Osteoblast (primary cell): ENCODE data around the gene MGAT4B. TPM values are rescaled to one million over a fixed set of nuclear protein-coding genes. Genes with fewer than 3 reads are reported as not detected.

ENCODE experiments used
- DNase-seq: peaks from one replicate; pipeline ENCODE4 v3.0.0; 2011; ENCODE audit warnings: low spot score, mixed read lengths; ENCODE audit not compliant: insufficient read length; ENCODE audit errors: missing footprints
- H2AFZ ChIP-seq: 2 replicates; pipeline ENCODE4 v1.6.0; 2011; ENCODE audit warnings: mild to moderate bottlenecking, low read length
- H3K27ac ChIP-seq: 2 replicates; pipeline ENCODE4 v1.5.1; 2011; ENCODE audit warnings: mild to moderate bottlenecking, low read depth, low read length, moderate library complexity
- H3K27me3 ChIP-seq: 2 replicates; pipeline ENCODE4 v1.6.0; 2012; ENCODE audit warnings: mild to moderate bottlenecking, control low read depth, inconsistent platforms, low read length, moderate library complexity; ENCODE audit not compliant: insufficient read depth
- H3K36me3 ChIP-seq: 2 replicates; pipeline ENCODE4 v1.5.1; 2011; ENCODE audit warnings: mild to moderate bottlenecking, low read length, control low read depth, moderate library complexity; ENCODE audit not compliant: insufficient read depth
- H3K4me1 ChIP-seq: 2 replicates; pipeline ENCODE4 v1.5.1; 2011; ENCODE audit warnings: mild to moderate bottlenecking, low read length, control low read depth, moderate library complexity; ENCODE audit not compliant: insufficient read depth
- H3K4me2 ChIP-seq: 2 replicates; pipeline ENCODE4 v1.6.0; 2011; ENCODE audit warnings: mild to moderate bottlenecking, low read length; ENCODE audit not compliant: insufficient read depth
- H3K4me3 ChIP-seq: fragments of 200-600 bp; sonication (generic); 3 replicates; pipeline ENCODE4 v1.5.1; 2012; ENCODE audit warnings: mild to moderate bottlenecking, low read length, inconsistent platforms; ENCODE audit not compliant: insufficient read depth
- H3K79me2 ChIP-seq: 2 replicates; pipeline ENCODE4 v1.6.0; 2012; ENCODE audit warnings: mild to moderate bottlenecking, low read length, control low read depth, inconsistent platforms; ENCODE audit not compliant: insufficient read depth
- H3K9me3 ChIP-seq: 2 replicates; pipeline ENCODE4 v1.5.1; 2011; ENCODE audit warnings: low read depth, low read length, control low read depth
- H4K20me1 ChIP-seq: 2 replicates; pipeline ENCODE4 v1.6.0; 2012; ENCODE audit warnings: mild to moderate bottlenecking, low read length, control low read depth; ENCODE audit not compliant: insufficient read depth
- CTCF ChIP-seq: IDR thresholded peaks from 2 replicates; pipeline ENCODE4 v1.5.1; 2011; ENCODE audit warnings: mild to moderate bottlenecking, low read depth, low read length, moderate library complexity; ENCODE audit errors: extremely low read depth
- total RNA-seq: library from RNA; depleted of rRNA; stranded (reverse); fragments of >200 nt; gene quantifications from 2 replicates; pipeline ENCODE4 v1.2.3, GENCODE V29; 2012

MGAT4B gene
- total RNA-seq, 1 donor, result 95.9 TPM

DNA sequence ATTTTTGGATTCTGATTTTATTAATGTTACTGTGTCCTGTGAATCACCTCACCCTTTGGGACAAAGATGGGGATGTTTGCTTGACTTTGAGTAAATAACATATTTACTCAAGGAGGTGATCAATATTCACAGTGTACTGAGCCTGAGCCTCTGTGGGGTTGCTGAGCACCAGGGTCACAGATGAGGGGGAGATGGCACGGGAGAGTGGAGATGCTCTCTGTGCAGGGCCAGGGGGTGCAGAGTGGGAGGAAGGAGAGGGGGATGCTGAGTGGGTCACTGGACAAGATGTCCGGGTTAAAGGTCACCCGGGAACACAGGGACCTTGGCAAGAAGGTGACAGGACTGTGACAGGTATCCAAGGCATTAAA lies 18.1 kb upstream of the MGAT4B start:
- Histone ChIP-seq H3K9me3 (no peaks in the 10 kb centered on the region), H3K79me2 (peaks cover 83% of the 10 kb centered on the region), H2AFZ (no peak overlapping the region), H3K4me2 (no peak overlapping the region), H3K27me3 (no peaks in the 10 kb centered on the region), H3K4me1 (peaks cover 22% of the 10 kb centered on the region), H3K27ac (no peak overlapping the region), H4K20me1 (peaks cover 71% of the 10 kb centered on the region), H3K36me3 (peaks cover 67% of the 10 kb centered on the region), H3K4me3 (no peak overlapping the region)
- no peak for TF ChIP-seq CTCF
- DNase-seq, result no peak

DNA sequence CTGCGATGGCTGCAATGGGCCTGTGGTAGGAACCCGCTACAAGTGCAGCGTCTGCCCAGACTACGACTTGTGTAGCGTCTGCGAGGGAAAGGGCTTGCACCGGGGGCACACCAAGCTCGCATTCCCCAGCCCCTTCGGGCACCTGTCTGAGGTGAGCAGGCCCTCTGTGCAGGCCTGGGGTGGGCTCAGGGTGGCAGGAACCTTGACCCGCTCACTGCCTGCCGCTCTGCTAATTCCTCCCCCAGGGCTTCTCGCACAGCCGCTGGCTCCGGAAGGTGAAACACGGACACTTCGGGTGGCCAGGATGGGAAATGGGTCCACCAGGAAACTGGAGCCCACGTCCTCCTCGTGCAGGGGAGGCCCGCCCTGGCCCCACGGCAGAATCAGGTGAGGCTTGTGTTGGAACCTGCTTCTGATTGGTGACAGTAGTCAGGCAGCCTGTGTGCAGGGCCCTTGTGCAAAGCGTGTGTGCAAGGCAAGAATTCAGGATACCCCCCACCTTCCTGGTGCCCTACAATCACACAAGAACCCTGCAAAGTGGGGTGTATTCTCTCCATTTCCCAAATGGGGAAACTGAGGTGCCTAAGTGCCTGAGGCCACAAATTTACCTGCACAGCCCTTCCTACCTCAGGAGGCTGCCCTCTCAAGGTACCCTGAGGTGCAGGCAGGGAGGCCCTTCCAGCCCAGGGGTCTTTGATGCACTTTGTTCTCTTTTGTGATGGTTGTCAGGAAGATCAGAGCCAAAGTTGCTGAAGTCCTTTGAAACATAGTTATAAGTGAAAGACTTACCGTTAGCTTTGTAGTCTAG lies 17.5 kb upstream of the MGAT4B start:
- peaks cover 79% of the 10 kb centered on the region for H3K79me2 ChIP-seq
- H3K36me3 ChIP-seq, result peaks cover 61% of the 10 kb centered on the region
- H3K4me1 ChIP-seq, result peaks cover 28% of the 10 kb centered on the region
- no peak overlapping the region for H3K4me3 ChIP-seq
- peaks cover 65% of the 10 kb centered on the region for H4K20me1 ChIP-seq
- no peak overlapping the region for H2AFZ ChIP-seq
- no peak overlapping the region for H3K4me2 ChIP-seq
- no peaks in the 10 kb centered on the region for H3K27me3 ChIP-seq
- H3K27ac ChIP-seq, result no peak overlapping the region
- DNase-seq, result peak; percentile 53
- H3K9me3 ChIP-seq, result no peaks in the 10 kb centered on the region
- no peak for TF ChIP-seq CTCF

DNA sequence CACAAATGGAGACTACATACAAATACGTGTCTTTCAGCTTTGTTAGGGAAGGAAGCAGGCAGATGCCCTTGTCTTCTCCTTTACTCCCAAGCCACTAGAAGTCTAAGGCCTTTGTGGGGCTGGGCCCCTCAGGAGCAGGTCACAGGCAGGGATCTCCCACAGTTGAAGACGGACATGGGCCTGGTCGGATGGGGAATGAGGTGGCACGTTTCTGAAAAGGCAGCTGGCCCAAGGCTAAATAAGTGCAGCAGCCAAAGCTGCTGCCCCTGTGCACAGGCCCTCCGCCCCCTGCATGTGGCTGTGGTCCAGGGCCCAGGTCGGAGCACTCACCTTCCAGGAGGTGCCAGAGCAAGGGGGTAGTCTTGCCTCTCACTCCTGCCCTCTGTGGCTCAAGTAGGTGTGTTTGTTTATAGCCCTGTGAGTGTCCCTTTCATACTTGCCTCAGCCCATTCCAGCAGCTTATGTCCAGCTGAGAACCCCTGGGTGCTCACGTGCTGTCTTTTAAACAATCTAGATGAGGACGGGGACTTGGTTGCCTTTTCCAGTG lies 15.9 kb upstream of the MGAT4B start:
- H3K4me3 ChIP-seq, result peak overlapping the region; percentile 97
- peaks cover 38% of the 10 kb centered on the region for H3K4me1 ChIP-seq
- H3K4me2 ChIP-seq, result peak overlapping the region; percentile 86
- peak overlapping the region; percentile 3 for H3K27ac ChIP-seq
- H2AFZ ChIP-seq, result no peak overlapping the region
- peaks cover 70% of the 10 kb centered on the region for H3K79me2 ChIP-seq
- H3K36me3 ChIP-seq, result peaks cover 45% of the 10 kb centered on the region
- TF ChIP-seq CTCF, result no peak
- H3K9me3 ChIP-seq, result no peaks in the 10 kb centered on the region
- no peaks in the 10 kb centered on the region for H3K27me3 ChIP-seq
- DNase-seq, result peak; percentile 91
- H4K20me1 ChIP-seq, result peaks cover 58% of the 10 kb centered on the region

- no peaks in the 10 kb centered on the region for H3K9me3 ChIP-seq
- TF ChIP-seq CTCF, result no peak
- peak overlapping the region; percentile 86 for H3K4me2 ChIP-seq
- peaks cover 58% of the 10 kb centered on the region for H4K20me1 ChIP-seq
- H3K27me3 ChIP-seq, result no peaks in the 10 kb centered on the region
- no peak overlapping the region for H2AFZ ChIP-seq
- H3K27ac ChIP-seq, result peak overlapping the region; percentile 3
- DNase-seq, result no peak
- peak overlapping the region; percentile 97 for H3K4me3 ChIP-seq
- H3K4me1 ChIP-seq, result peaks cover 42% of the 10 kb centered on the region
- H3K36me3 ChIP-seq, result peaks cover 44% of the 10 kb centered on the region
- peaks cover 67% of the 10 kb centered on the region for H3K79me2 ChIP-seq
Measured at GRCh38 chr5:179822059-179822432, 15.4 kb upstream of the MGAT4B start.
